SH-SY5Y (cell line): Measurements from ENCODE around the gene HOXC10.

ENCODE experiments used
- GATA2 ChIP-seq: IDR thresholded peaks from 2 replicates; pipeline ENCODE4 v1.6.1; 2011; ENCODE audit warnings: mild to moderate bottlenecking, low read depth, low read length
- GATA3 ChIP-seq: IDR thresholded peaks from 2 replicates; pipeline ENCODE4 v1.6.1; 2011; ENCODE audit warnings: low read depth, mild to moderate bottlenecking, low read length, moderate library complexity

The HOXC10 gene

DNA sequence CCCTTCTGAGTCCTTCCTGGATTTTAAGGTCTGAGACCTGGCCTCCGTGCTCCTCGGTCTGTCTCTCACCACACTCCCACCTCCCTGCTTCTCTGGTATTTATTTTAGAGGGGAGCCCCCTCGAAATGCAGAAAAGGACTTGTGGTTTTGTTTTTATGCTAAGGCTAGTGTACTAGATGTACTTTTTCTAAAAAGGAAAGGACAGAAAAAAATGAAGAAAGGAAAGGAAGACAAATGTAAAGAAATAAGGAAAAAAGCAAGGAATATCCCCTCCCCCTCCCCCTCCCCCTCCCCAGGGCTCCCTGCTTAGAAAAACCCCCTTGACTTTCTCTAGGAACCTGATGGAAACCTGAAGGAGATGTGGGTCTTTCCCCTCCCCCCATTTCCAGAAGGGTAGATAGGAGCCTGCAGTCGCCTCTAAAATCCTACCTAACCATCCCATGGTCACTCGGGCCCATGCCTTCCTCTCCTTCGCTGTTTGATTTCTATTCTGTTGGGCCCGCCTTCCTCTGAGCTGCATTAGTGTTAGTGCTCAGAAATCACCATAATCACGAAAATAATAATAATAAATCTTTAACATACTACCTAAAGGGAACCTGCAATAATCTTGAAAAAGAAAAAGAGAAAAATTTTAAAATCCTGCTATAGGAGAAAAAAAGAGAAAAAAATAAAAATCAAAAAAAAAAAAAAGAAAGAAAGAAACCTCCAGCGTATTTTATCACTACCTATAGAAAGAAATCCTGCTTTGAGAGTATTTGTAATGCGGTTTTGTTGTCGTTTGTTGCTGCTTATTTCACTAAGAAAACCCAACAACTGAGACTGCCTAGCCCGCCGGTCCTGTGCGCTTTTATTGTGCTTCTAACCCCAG lies 27.0 kb downstream of the HOXC10 start:
- no peak for TF ChIP-seq GATA2
- TF ChIP-seq GATA3 = no peak

DNA sequence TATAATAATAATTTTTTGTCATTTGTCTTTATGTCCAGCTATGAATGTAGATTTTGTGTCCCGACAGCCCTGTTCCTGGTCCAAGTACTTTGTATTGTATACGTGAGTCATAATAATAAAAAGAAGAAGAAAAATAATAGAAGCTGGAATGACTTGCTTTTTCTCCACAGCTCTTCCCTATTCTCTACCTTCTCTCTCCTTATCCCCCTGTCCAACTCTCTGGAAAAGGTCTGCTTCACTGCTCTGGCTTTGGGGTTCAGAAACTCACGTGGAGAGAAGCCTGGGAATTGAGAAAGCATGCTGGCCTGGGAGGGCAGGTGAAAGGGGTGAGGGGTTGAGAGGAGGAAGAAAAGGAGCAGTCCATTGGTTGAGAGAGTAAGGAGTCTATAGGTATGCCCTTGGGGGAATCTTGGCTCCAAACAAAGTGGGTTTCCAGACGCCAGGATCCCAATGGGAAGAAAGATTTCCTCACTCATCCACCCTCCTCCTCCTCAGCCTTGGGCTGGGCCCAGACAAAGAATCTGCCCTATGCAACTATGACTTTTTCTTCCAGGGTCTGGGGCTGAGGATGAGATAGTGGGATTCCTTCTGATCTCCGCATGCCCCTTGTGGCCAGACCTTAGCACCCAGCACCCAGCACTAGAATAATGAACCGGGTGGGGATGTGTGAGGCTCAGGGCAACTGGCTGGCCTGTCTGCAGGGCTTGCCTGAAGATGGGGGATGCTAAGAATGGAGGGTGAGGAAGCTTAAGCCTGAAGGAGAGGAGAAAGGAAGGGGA lies 27.9 kb downstream of the HOXC10 start:
- no peak for TF ChIP-seq GATA3
- TF ChIP-seq GATA2 = no peak

DNA sequence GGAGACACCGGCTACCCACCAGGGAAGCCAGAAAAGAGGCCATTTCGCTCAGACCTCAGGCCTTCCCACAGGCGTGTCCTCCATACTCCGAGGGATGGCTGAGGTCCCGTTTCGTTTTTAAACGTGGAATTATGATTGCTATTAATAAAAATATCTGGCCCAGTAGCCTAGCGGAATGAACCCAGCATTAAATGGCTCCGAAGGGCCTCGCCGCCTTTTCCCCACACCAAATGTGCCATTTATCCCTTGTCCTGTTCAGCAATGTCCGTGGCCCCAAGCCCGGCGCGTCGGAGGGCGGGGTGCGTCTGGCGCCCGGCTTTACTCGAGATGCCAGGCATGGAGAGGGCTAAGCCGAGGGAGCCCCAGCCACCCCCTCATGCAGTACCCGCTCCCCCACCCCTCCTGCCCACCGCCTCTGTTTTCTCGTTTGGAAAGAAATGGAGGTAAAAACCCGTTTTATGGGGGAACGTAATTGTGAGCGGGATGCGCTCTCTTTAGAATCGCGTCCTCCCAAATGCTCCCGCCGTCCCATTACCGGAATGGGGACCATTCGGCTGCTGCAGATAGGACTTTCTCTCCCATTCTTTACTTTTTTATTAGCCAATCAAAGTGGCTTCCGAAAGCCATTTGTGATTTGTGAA lies 29.6 kb downstream of the HOXC10 start:
- no peak for TF ChIP-seq GATA2
- no peak for TF ChIP-seq GATA3

DNA sequence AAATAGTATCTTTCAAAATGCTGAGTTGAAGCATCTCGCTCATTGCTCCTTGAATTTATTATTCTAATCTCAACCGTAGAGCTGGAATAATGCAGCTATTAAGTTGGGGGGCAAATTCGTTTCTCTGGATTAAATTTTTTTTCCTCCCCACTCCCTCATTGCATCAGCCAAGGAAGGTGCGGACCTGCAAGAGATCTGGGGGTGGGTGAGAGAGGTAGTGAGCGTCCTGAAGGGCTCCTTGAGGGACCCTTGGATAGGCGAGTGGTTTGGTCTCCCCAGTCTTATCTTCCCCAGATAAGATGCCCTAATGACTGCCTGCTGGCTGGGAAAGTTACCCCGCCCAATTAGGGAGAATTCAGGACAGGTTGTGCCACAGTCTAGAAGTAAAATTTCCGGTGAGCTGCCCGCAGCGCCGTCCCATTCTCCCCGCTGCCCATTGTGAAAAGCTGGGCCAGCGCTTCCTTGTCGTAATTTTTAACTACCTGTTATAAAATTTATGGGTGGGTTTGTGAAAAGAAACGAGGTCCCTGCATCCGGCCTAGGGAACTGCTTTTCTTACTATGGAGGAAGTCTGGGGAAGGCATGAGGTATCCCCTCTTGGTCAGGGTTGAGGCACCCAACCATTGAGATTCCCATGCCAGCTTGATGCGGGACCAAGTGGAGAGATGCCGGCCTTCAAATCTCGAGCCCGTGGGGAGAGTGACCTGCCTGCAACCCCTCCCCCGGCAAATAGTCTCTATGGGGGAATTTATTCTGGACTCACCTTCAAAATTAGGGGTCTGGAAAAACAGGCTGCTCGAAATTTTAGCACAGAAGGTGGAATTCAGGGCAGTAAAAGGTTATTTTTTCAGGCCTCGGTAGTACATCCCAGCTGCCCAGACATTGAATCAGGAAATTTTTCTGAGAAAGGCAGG lies 30.3 kb downstream of the HOXC10 start:
- TF ChIP-seq GATA2 (no peak), GATA3 (no peak)

DNA sequence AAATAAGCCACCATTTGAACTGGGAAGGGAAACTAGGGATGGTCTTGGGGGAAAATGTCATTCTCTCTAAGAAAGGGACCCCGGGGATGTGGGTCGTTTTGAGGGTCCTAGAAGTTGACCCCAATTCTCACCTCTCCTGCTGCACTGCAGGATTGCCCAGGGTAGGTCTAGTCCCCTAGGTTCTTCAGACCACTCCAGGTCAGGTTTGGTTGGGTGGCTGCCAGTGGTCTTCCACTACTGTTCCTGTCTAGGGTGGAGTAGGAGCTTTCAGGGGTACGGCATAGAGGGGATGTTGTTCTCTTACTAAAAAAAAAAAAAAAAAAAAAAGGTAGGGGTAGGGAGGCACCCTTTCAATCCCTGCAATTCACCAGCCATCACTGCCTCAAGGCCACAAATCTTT lies 31.1 kb downstream of the HOXC10 start:
- TF ChIP-seq GATA2 = no peak
- TF ChIP-seq GATA3 = no peak

DNA sequence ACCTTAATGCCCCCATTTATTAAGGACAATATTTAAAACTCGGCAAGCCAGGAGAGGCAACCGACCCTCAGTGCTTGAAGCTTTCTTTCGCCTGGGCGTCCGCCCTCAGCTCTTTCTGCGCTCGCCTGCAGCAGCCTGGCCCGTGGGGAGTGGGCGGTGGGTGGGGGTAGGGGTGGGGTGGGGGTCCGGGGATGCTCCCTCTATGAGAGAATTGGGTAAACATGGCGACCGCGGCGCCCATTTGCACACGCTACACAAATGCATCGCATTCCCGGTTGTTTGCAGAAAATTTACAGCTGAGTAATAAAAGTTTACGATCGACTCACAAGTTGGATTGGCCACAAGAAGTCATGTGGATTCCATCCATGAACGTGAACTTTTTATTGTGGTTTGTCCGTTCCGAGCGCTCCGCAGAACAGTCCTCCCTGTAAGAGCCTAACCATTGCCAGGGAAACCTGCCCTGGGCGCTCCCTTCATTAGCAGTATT lies 31.6 kb downstream of the HOXC10 start:
- TF ChIP-seq GATA2 = no peak
- no peak for TF ChIP-seq GATA3

DNA sequence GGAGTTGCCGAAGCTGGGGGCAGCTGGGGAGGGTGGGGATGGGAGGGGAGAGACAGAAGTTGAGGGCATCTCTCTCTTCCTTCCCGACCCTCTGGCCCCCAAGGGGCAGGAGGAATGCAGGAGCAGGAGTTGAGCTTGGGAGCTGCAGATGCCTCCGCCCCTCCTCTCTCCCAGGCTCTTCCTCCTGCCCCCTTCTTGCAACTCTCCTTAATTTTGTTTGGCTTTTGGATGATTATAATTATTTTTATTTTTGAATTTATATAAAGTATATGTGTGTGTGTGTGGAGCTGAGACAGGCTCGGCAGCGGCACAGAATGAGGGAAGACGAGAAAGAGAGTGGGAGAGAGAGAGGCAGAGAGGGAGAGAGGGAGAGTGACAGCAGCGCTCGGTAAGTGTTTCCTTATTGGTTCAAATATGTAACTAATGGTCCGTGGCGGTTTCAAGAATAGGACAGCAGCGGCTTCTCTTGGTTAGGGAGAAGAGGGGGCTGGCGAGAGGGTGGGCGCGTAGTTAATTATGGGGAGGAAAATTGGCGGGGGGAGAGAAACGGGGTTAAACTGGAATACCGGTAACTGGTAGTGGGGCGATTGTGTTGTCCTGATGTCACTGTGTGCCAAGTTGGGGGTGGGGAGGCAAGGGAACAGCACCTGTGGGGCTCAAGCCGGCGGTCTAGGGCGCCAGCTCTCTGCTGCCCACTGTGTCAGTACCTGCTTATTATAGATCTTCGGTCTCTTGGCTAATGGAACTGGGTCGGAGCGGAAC lies 32.3 kb downstream of the HOXC10 start:
- TF ChIP-seq GATA2 = no peak
- no peak for TF ChIP-seq GATA3

DNA sequence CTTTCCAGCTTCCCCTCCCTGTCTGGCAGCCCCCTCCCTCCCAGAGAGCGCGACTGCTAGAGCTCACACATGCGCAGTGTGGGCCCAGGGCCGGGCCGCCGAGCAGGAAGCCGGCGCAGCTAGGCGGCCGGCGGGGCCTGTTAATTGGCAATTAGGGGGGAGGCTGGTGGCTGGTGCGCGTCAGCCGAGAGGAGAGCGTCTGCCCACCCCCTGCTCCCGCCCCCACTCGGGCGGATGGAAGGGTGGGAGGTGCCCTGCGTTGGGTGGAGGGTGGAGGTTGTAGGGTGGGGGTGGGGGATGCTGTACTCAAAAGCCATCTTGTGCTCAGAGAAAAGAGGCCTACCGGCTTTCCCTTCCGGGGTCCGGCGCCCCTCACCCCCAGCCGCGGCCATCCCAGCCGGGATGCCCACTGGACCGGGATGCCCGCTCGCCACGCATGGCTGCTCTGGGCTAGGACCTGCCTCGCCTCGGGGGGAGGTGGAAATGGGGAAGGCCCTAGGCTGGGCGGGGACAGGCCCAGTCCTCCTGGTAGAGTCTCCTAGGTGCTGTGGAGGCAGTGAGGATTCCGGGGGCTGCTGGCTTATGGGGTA lies 33.0 kb downstream of the HOXC10 start:
- no peak for TF ChIP-seq GATA3

DNA sequence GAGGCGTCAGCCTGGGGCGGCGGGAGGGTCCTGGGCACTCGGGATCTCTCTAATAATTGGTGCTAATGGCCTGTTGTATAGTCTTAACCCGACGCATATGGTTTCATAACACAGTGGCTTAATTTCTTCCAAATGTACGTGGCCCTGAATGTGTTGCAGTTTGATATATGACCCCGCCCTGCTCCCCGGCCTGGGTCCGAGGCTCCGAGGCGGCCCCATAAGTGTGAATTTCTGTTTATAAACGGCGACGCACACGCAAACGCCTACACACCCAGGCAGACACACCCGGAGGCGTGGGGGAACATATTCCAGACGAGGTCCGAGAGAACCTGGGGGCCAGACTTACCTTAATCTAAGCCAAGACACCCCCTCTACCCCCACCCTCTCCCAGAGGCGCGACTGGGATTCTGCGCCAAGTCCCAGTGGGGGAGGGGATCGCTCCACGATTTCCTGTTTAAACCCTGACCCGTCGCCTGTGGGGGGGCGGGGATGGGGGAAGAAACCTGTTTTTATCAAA lies 33.6 kb downstream of the HOXC10 start:
- TF ChIP-seq GATA3 = no peak
- no peak for TF ChIP-seq GATA2

DNA sequence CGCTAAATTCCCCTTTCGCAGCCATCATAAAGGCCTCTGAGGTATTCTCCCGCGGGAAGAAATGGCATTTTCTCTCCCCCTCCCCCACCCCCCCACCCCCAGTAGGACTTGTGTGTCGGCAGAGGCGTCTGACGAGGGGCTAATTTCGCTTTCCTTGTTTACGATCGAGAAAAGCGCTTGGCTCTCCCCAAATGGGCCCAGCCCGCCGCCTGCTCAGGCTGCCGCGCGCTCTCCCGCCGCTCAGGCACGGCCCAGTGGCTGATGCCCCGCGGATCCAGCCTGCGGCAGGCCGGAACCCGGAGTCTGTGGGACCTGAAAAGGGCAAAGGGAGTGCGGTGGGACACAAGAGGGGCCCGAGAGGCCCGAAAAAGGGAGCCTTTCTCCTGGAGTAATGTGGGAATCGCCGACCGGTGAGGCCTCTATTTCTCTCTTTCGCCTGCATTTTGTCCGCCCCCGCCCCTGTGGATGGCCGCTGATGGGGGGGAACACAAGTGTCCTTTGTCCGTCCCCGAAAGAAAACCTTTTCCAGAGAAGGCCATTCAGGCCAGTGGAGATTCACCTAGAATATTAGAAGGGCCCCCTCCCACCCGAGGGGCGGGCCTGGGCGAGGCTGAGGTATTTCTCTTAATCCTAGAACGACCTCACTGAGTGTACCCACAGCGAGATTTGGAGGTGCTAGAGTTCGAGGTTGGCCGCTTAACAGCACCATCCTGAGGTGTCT lies 34.3 kb downstream of the HOXC10 start:
- TF ChIP-seq GATA3 = no peak
- no peak for TF ChIP-seq GATA2

DNA sequence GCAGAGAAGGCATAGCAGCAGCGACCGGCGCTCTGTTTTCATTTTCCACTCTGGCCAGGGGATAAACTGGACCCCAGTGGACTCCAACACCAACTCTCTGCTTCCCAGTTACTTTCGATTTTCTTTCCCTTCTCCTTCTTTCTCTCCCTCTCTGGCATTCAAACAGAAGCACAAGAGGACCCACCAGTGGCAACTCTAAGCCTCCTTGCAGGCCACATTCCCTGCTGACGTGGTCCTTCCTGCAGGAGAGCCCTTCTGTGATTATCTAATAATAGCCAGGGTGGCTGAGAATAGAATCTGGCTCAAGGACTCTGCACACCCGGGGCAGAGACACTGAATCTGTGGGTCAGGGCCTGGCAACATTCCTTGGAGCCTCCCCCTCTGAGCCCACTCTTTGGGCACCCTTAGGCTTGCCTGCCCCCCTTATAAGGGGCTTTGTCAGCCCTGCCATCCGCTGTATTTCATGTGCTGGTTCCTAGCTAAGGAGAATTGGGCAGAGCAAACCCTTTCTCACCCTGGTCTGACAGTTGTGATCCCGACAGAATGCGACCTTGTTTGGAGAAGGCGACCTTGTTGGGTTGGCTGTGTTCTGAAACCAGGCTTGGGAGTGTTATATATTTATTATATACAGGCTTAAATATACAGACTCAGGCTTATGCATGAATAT lies 35.1 kb downstream of the HOXC10 start:
- no peak for TF ChIP-seq GATA2
- no peak for TF ChIP-seq GATA3
